Esophagus muscularis mucosa (tissue), 4 donors: Measurements from ENCODE around the gene UPK2.

Source experiments
- EP300 ChIP-seq: sonication (generic); formaldehyde crosslinking; IDR thresholded peaks from one replicate; pipeline ENCODE4 v1.6.1; 2017; ENCODE audit warnings: antibody characterized with exemption
- POLR2A ChIP-seq: fragments of 450-650 bp; IDR thresholded peaks from one replicate; pipeline ENCODE4 v1.6.1; 2017; ENCODE audit warnings: antibody characterized with exemption, moderate library complexity, mild to moderate bottlenecking, low read depth
- POLR2AphosphoS5 ChIP-seq, 2 donors: sonication (generic); formaldehyde crosslinking; IDR thresholded peaks; one replicate each; pipeline ENCODE4 v1.6.1; 2017; ENCODE audit warnings: antibody characterized with exemption in 2 of 2
- TF ChIP-seq, protein P1 (sequence below), 3 experiments: fragments of 200-600 bp in 2 of 3; fragments of 450-650 bp in 1 of 3; sonication (generic) in 2 of 3; IDR thresholded peaks; one replicate each; pipeline ENCODE4 v1.5.1; 2017 to 2019; ENCODE audit warnings: antibody characterized with exemption in 3 of 3, mild to moderate bottlenecking in 2 of 3, moderate library complexity in 1 of 3

DNA sequence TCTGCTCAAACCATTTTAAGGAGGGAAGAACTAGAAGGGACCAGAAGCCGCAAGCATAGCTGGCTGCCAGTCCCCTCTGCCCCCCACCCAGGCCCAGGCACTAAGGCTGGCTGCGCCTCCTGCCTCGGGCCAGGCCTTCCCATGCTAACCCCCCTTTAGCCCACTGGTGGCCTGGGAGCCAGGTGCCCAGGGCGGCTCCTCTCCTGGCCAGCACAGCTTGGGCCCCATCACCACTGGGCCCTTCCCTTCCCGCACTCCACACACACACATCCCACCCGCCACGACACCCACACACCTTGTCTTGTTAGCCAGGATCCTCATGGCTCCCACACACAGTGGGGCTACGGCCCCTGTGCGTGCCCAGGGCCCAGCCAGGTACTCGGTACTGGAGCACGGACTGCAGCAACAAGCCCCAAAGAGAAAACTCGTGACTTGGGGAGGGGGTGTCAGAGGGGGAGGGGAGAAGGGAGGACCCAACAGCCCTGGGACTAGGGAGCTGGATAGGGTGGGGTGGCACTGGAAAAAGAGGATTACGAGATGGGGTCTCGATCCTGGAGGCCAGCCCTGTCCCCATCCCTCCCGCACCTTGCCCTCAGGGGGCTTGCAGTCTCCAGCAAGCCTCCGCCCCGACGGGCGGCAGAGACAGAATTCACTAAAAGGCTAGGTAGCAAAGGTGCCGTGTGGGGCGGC is 46.3 kb upstream of the UPK2 start:
- TF ChIP-seq, protein P1, sequence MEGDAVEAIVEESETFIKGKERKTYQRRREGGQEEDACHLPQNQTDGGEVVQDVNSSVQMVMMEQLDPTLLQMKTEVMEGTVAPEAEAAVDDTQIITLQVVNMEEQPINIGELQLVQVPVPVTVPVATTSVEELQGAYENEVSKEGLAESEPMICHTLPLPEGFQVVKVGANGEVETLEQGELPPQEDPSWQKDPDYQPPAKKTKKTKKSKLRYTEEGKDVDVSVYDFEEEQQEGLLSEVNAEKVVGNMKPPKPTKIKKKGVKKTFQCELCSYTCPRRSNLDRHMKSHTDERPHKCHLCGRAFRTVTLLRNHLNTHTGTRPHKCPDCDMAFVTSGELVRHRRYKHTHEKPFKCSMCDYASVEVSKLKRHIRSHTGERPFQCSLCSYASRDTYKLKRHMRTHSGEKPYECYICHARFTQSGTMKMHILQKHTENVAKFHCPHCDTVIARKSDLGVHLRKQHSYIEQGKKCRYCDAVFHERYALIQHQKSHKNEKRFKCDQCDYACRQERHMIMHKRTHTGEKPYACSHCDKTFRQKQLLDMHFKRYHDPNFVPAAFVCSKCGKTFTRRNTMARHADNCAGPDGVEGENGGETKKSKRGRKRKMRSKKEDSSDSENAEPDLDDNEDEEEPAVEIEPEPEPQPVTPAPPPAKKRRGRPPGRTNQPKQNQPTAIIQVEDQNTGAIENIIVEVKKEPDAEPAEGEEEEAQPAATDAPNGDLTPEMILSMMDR (IDR thresholded peaks at IDR 0.05): no peak
- no peak for TF ChIP-seq POLR2AphosphoS5 (IDR thresholded peaks at IDR 0.05)
- no peak for TF ChIP-seq POLR2A
- no peak for TF ChIP-seq EP300
